HCT116 (cell line): Measurements from ENCODE around the gene WDR38. TPM values are rescaled to one million over a fixed set of nuclear protein-coding genes. Genes with fewer than 3 reads are reported as not detected.

Experiments used
- ATAC-seq: fragments of 200-7000 bp; cut with Tn5 transposase; 2 replicates; pipeline ENCODE4 v1.9.1; 2020; ENCODE audit warnings: mild to moderate bottlenecking, moderate library complexity
- BruUV-seq: library from RNA; stranded (reverse); fragments of 400-500 nt; replicated peaks from 2 replicates; lab custom pipeline; 2021; lab: Mats Ljungman, UMichigan
- CTCF ChIA-PET: fragments of 300-600 bp; sonication (Branson Sonifier 250); formaldehyde crosslinking; loops from one replicate; lab custom pipeline; 2021; ENCODE audit warnings: antibody characterized with exemption; lab: Charles Lee
- POLR2A ChIA-PET: fragments of 300-600, 350-600 bp; sonication (Branson Sonifier 250); formaldehyde crosslinking; loops from one replicate; lab custom pipeline; 2021; ENCODE audit warnings: antibody characterized with exemption; lab: Charles Lee
- RAD21 ChIA-PET, 2 experiments: fragments of 300-600 bp; sonication (Branson Sonifier 250); formaldehyde crosslinking; loops; one replicate each; lab custom pipeline; 2023; ENCODE audit warnings: low total read pairs in 2 of 2; ENCODE audit not compliant: uncharacterized antibody in 2 of 2, unreplicated experiment in 2 of 2, low non-redundant PET in 1 of 2; lab: Charles Lee
- DNase-seq: peaks from one replicate; pipeline ENCODE4 v3.0.0-alpha.2; 2010; ENCODE audit warnings: low read depth, low spot score
- H2AFZ ChIP-seq: fragments of 200-600 bp; shearing (Covaris generic), sonication (generic); 2 replicates; pipeline ENCODE4 v1.6.1; 2017; ENCODE audit warnings: low read depth, mixed run types, mixed read lengths, antibody characterized with exemption, low read length; ENCODE audit not compliant: poor library complexity, severe bottlenecking
- H3K27ac ChIP-seq: 2 replicates; pipeline ENCODE4 v1.5.1; 2012; ENCODE audit warnings: low read depth, low read length
- H3K27me3 ChIP-seq: fragments of 200-600 bp; sonication (generic); 2 replicates; pipeline ENCODE4 v1.6.1; 2016; ENCODE audit warnings: mixed run types, low read length, mixed read lengths; ENCODE audit not compliant: insufficient read depth
- H3K36me3 ChIP-seq, 2 experiments: fragments of 200-500 bp in 1 of 2; fragments of 200-600 bp in 1 of 2; sonication (Bioruptor generic) in 1 of 2; sonication (generic) in 1 of 2; 2 replicates each; pipeline versions ENCODE4 v1.5.1 to v1.6.1; 2014 to 2016; ENCODE audit warnings: low read length in 2 of 2, inconsistent platforms in 1 of 2, mixed read lengths in 1 of 2, mixed run types in 1 of 2; ENCODE audit not compliant: insufficient read depth in 2 of 2, control insufficient read depth in 1 of 2
- H3K4me1 ChIP-seq, 2 experiments: fragments of 200-600 bp in 1 of 2; sonication (generic) in 1 of 2; 2 replicates each; pipeline versions ENCODE4 v1.5.1 to v1.6.1; 2012 to 2017; ENCODE audit warnings: low read length in 2 of 2, inconsistent platforms in 1 of 2, mild to moderate bottlenecking in 1 of 2, mixed read lengths in 1 of 2, mixed run types in 1 of 2, moderate library complexity in 1 of 2; ENCODE audit not compliant: insufficient read depth in 2 of 2, control insufficient read depth in 1 of 2
- H3K4me2 ChIP-seq: fragments of 200-600 bp; sonication (generic); 2 replicates; pipeline ENCODE4 v1.6.1; 2017; ENCODE audit warnings: mixed run types, low read length, mixed read lengths
- H3K4me3 ChIP-seq, 2 experiments: fragments of 200-600 bp in 1 of 2; sonication (generic) in 1 of 2; replicated peaks in 1 of 2; 2 replicates each; pipeline ENCODE4 v1.5.1; 2011 to 2016; ENCODE audit warnings: low read length in 2 of 2, control low read depth in 1 of 2, low read depth in 1 of 2, mild to moderate bottlenecking in 1 of 2, mixed read lengths in 1 of 2, mixed run types in 1 of 2
- H3K79me2 ChIP-seq: fragments of 200-600 bp; sonication (generic); 2 replicates; pipeline ENCODE4 v1.6.1; 2017; ENCODE audit warnings: mild to moderate bottlenecking, mixed run types, low read length, moderate library complexity, mixed read lengths; ENCODE audit not compliant: insufficient read depth
- H3K9ac ChIP-seq: fragments of 200-600 bp; sonication (generic); 2 replicates; pipeline ENCODE4 v1.6.1; 2016; ENCODE audit warnings: low read length, mixed read lengths
- H3K9me2 ChIP-seq: fragments of 200-600 bp; sonication (generic), shearing (Covaris generic); 2 replicates; pipeline ENCODE4 v1.6.1; 2017; ENCODE audit warnings: mixed run types, mild to moderate bottlenecking, moderate library complexity; ENCODE audit not compliant: insufficient read depth
- H3K9me3 ChIP-seq, 2 experiments: fragments of 200-500 bp in 1 of 2; fragments of 200-600 bp in 1 of 2; sonication (Bioruptor generic) in 1 of 2; sonication (generic) in 1 of 2; 2 replicates each; pipeline ENCODE4 v1.6.1; 2014 to 2017; ENCODE audit warnings: low read length in 2 of 2, mixed read lengths in 2 of 2, inconsistent platforms in 1 of 2, low read depth in 1 of 2, mild to moderate bottlenecking in 1 of 2, mixed run types in 1 of 2, moderate library complexity in 1 of 2; ENCODE audit not compliant: control insufficient read depth in 1 of 2, insufficient read depth in 1 of 2
- H4K20me1 ChIP-seq: fragments of 200-600 bp; sonication (generic), shearing (Covaris generic); 2 replicates; pipeline ENCODE4 v1.6.1; 2017; ENCODE audit warnings: mixed run types, mild to moderate bottlenecking, moderate library complexity; ENCODE audit not compliant: insufficient read depth
- CBX3 ChIP-seq: IDR thresholded peaks from 2 replicates; pipeline ENCODE4 v1.6.1; 2012; ENCODE audit warnings: low read depth
- CEBPB ChIP-seq: IDR thresholded peaks from 2 replicates; pipeline ENCODE4 v1.6.1; 2012; ENCODE audit warnings: low read depth
- CTCF ChIP-seq, 3 experiments: fragments of 200-600 bp in 1 of 3; sonication (generic) in 1 of 3; IDR thresholded peaks in 2 of 3; conservative IDR thresholded peaks in 1 of 3; 2 replicates each; pipeline ENCODE4 v1.5.1; 2012 to 2017; ENCODE audit warnings: low read depth in 2 of 3, low read length in 2 of 3, antibody characterized with exemption in 1 of 3, borderline replicate concordance in 1 of 3, control low read depth in 1 of 3, mild to moderate bottlenecking in 1 of 3, mixed read lengths in 1 of 3, mixed run types in 1 of 3, moderate library complexity in 1 of 3; ENCODE audit not compliant: insufficient read depth in 1 of 3
- EGR1 ChIP-seq: IDR thresholded peaks from 2 replicates; pipeline ENCODE4 v1.6.1; 2012; ENCODE audit warnings: low read depth
- ELF1 ChIP-seq: IDR thresholded peaks from 2 replicates; pipeline ENCODE4 v1.6.1; 2012; ENCODE audit warnings: low read depth, borderline replicate concordance
- EZH2 ChIP-seq: fragments of 200-600 bp; sonication (generic); IDR thresholded peaks from 2 replicates; pipeline ENCODE4 v1.6.1; 2017; ENCODE audit warnings: antibody characterized with exemption, mixed run types
- EZH2phosphoT487 ChIP-seq: fragments of 200-600 bp; IDR thresholded peaks from 2 replicates; pipeline ENCODE4 v1.6.1; 2018; ENCODE audit warnings: antibody characterized with exemption, borderline replicate concordance
- FOSL1 ChIP-seq: IDR thresholded peaks from 2 replicates; pipeline ENCODE4 v1.6.1; 2012; ENCODE audit warnings: low read depth
- JUND ChIP-seq: IDR thresholded peaks from 2 replicates; pipeline ENCODE4 v1.6.1; 2012
- POLR2A ChIP-seq: IDR thresholded peaks from 2 replicates; pipeline ENCODE4 v1.7.0; 2011; ENCODE audit warnings: borderline replicate concordance; ENCODE audit not compliant: insufficient read depth, insufficient read length; ENCODE audit errors: extremely low read depth
- POLR2AphosphoS5 ChIP-seq: IDR thresholded peaks from 2 replicates; pipeline ENCODE4 v1.6.1; 2011; ENCODE audit warnings: mild to moderate bottlenecking, low read depth, low read length, moderate library complexity
- RAD21 ChIP-seq: IDR thresholded peaks from 2 replicates; pipeline ENCODE4 v1.6.1; 2012; ENCODE audit warnings: low read depth, mild to moderate bottlenecking
- REST ChIP-seq: IDR thresholded peaks from 2 replicates; pipeline ENCODE4 v1.6.1; 2012; ENCODE audit warnings: low read depth
- SIN3A ChIP-seq: IDR thresholded peaks from 2 replicates; pipeline ENCODE4 v1.6.1; 2012; ENCODE audit warnings: low read depth
- SP1 ChIP-seq: IDR thresholded peaks from 2 replicates; pipeline ENCODE4 v1.6.1; 2012; ENCODE audit warnings: low read depth
- SRF ChIP-seq: IDR thresholded peaks from 2 replicates; pipeline ENCODE4 v1.6.1; 2012; ENCODE audit warnings: low read depth
- TCF7L2 ChIP-seq: IDR thresholded peaks from 2 replicates; pipeline ENCODE4 v1.7.0; 2011; ENCODE audit warnings: borderline replicate concordance, inconsistent platforms; ENCODE audit not compliant: insufficient read depth, insufficient read length; ENCODE audit errors: extremely low read depth
- YY1 ChIP-seq: IDR thresholded peaks from 2 replicates; pipeline ENCODE4 v1.6.1; 2011; ENCODE audit warnings: low read length, low read depth, moderate library complexity, mild to moderate bottlenecking; ENCODE audit not compliant: insufficient replicate concordance; ENCODE audit errors: extremely low read depth
- ZFX ChIP-seq: fragments of 450-650 bp; IDR thresholded peaks from 2 replicates; pipeline ENCODE4 v1.6.1; 2017
- ZNF274 ChIP-seq: fragments of 200-500 bp; sonication (Bioruptor generic); IDR thresholded peaks from 2 replicates; pipeline ENCODE4 v1.6.1; 2014; ENCODE audit warnings: mild to moderate bottlenecking, low read depth, low read length, inconsistent platforms
- intact Hi-C: fragments of 100-400 bp; cut with micrococcal nuclease; formaldehyde crosslinking; loops from 2 replicates; pipeline ENCODE4 v1.10.0; 2022
- total RNA-seq: library from RNA; stranded (reverse); gene quantifications from one replicate; pipeline ENCODE4 v1.2.1, GENCODE V29; 2021; ENCODE audit not compliant: unreplicated experiment

The WDR38 gene
- total RNA-seq, 1 experiment from 2014 or later, result not detected

- Histone ChIP-seq H3K9ac (peak overlapping the region; percentile 98), H3K79me2 (peaks cover 68% of the 10 kb centered on the region), H3K9me2 (no peaks in the 10 kb centered on the region), H3K4me2 (peak overlapping the region; percentile 84), H4K20me1 (peaks cover 16% of the 10 kb centered on the region; the same call in 1 of the 2 replicates), H3K36me3 (peaks cover 0 to 21% of the 10 kb centered on the region in 2 experiments; a peak in 1 of 4 replicates), H3K27ac (peak overlapping the region; percentile 96), H2AFZ (no peak overlapping the region), H3K4me3 (peak overlapping the region; percentile 91 to 94), H3K9me3 (no peaks in the 10 kb centered on the region), H3K4me1 (peaks cover 20 to 52% of the 10 kb centered on the region in 2 experiments), H3K27me3 (no peaks in the 10 kb centered on the region)
- ATAC-seq (peak; percentile 86), DNase-seq (peak; percentile 40)
- intact Hi-C loops, result no loop called here
- ChIA-PET CTCF (no interaction called here), POLR2A (no interaction called here), RAD21 (no interaction called here)
- TSS peak; percentile 92 for BruUV-seq
- TF ChIP-seq RAD21 (no peak), POLR2AphosphoS5 (peak; percentile 89), EGR1 (no peak), ZNF274 (no peak), EZH2 (no peak), YY1 (peak; percentile 31), CBX3 (no peak), TCF7L2 (peak; percentile 10), ZFX (peak; percentile 91), CTCF (IDR thresholded peaks at IDR 0.05 in 2 of 3, conservative IDR thresholded peaks at IDR 0.05 in 1 of 3; ENCODE audit: borderline replicate concordance in 1 of 3, insufficient read depth in 1 of 3, low read depth in 2 of 3, low read length in 2 of 3) (peak in 2 of 3 experiments; percentile 27 to 57; a peak in 4 of 6 replicates), SP1 (no peak), FOSL1 (no peak), SRF (no peak), POLR2A (no peak), REST (no peak), SIN3A (no peak), JUND (no peak), ELF1 (no peak), CEBPB (no peak), EZH2phosphoT487 (no peak)
These were observed 15.5 kb downstream of the WDR38 start for GRCh38 chr9:124868511-124869465.
